HL-60 (cell line): ENCODE data around the gene NLRC4.

Experiments used
- DNase-seq, 2 experiments: peaks; one replicate each; pipeline ENCODE4 v3.0.0-alpha.2; 2010 to 2020; ENCODE audit warnings: low read depth in 1 of 2, low spot score in 1 of 2
- H3K27ac ChIP-seq: fragments of 250-450 bp; sonication (Bioruptor Pico); replicated peaks from 2 replicates; pipeline ENCODE4 v1.5.1; 2020; ENCODE audit warnings: mild to moderate bottlenecking, moderate library complexity
- H3K27me3 ChIP-seq: fragments of 250-450 bp; sonication (Bioruptor Pico); 2 replicates; pipeline ENCODE4 v1.5.1; 2021; ENCODE audit warnings: mild to moderate bottlenecking, moderate library complexity; ENCODE audit not compliant: insufficient read depth, poor library complexity, severe bottlenecking
- H3K4me3 ChIP-seq: replicated peaks from 2 replicates; pipeline ENCODE4 v1.5.1; 2011; ENCODE audit warnings: mild to moderate bottlenecking, control low read depth, low read length; ENCODE audit not compliant: insufficient read depth
- GABPA ChIP-seq: IDR thresholded peaks from 2 replicates; pipeline ENCODE4 v1.6.1; 2012; ENCODE audit warnings: low read depth
- POLR2AphosphoS5 ChIP-seq: IDR thresholded peaks from 2 replicates; pipeline ENCODE4 v1.6.1; 2012; ENCODE audit warnings: low read depth
- SPI1 ChIP-seq: IDR thresholded peaks from 2 replicates; pipeline ENCODE4 v1.6.1; 2012; ENCODE audit warnings: low read depth, mild to moderate bottlenecking, borderline replicate concordance
- TF ChIP-seq, protein P1 (sequence below): IDR thresholded peaks from one replicate; pipeline ENCODE4 v1.5.1; 2011; ENCODE audit warnings: low read length, control low read depth, inconsistent platforms; ENCODE audit not compliant: insufficient read depth
- TF ChIP-seq, protein P2 (sequence below): IDR thresholded peaks from 2 replicates; pipeline ENCODE4 v1.6.1; 2012; ENCODE audit warnings: low read depth; ENCODE audit not compliant: insufficient replicate concordance

The NLRC4 gene

DNA sequence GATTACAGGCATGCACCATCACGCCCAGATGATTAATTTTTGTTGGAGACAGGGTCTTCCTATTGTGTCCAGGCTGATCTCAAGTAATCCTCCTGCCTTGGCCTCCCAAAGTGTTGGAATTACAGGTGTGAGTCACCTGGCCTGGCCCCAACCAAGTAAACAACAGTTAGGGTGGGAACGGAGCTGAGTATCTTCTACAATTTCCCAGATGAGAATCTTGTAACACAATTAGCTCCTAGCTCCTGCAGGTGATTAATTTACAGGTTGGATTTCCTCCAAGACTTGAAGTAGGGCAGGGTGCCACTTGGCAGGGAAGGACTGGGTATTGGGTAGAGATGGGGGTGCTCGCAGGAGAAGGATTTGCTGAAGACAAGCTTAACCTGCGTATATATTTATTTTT, 17.8 kb downstream of the NLRC4 start:
- no peak for DNase-seq
- Histone ChIP-seq H3K27me3 (no peaks in the 10 kb centered on the region), H3K4me3 (no peak overlapping the region), H3K27ac (no peak overlapping the region)
- TF ChIP-seq, protein P1, sequence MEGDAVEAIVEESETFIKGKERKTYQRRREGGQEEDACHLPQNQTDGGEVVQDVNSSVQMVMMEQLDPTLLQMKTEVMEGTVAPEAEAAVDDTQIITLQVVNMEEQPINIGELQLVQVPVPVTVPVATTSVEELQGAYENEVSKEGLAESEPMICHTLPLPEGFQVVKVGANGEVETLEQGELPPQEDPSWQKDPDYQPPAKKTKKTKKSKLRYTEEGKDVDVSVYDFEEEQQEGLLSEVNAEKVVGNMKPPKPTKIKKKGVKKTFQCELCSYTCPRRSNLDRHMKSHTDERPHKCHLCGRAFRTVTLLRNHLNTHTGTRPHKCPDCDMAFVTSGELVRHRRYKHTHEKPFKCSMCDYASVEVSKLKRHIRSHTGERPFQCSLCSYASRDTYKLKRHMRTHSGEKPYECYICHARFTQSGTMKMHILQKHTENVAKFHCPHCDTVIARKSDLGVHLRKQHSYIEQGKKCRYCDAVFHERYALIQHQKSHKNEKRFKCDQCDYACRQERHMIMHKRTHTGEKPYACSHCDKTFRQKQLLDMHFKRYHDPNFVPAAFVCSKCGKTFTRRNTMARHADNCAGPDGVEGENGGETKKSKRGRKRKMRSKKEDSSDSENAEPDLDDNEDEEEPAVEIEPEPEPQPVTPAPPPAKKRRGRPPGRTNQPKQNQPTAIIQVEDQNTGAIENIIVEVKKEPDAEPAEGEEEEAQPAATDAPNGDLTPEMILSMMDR, result no peak
- TF ChIP-seq POLR2AphosphoS5, result no peak
- TF ChIP-seq SPI1, result no peak
- TF ChIP-seq, protein P2, sequence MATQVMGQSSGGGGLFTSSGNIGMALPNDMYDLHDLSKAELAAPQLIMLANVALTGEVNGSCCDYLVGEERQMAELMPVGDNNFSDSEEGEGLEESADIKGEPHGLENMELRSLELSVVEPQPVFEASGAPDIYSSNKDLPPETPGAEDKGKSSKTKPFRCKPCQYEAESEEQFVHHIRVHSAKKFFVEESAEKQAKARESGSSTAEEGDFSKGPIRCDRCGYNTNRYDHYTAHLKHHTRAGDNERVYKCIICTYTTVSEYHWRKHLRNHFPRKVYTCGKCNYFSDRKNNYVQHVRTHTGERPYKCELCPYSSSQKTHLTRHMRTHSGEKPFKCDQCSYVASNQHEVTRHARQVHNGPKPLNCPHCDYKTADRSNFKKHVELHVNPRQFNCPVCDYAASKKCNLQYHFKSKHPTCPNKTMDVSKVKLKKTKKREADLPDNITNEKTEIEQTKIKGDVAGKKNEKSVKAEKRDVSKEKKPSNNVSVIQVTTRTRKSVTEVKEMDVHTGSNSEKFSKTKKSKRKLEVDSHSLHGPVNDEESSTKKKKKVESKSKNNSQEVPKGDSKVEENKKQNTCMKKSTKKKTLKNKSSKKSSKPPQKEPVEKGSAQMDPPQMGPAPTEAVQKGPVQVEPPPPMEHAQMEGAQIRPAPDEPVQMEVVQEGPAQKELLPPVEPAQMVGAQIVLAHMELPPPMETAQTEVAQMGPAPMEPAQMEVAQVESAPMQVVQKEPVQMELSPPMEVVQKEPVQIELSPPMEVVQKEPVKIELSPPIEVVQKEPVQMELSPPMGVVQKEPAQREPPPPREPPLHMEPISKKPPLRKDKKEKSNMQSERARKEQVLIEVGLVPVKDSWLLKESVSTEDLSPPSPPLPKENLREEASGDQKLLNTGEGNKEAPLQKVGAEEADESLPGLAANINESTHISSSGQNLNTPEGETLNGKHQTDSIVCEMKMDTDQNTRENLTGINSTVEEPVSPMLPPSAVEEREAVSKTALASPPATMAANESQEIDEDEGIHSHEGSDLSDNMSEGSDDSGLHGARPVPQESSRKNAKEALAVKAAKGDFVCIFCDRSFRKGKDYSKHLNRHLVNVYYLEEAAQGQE, result no peak
- TF ChIP-seq GABPA, result no peak

DNA sequence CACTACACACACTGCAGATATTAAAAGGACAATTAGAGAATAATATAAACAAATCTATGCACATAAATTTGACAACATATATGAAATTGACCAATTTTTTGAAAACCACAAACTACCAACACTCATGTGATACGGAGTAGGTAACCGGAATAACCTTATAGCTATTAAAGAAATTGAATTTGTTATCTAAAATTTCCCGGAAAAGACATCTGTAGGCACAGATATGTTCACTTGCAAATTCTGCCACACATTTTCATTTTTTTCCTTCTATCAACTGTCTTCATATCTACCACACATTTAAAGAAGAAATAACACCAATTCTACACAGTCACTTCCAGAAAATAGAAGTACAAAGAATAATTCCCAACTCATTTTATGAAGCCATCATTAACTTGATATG, 22.4 kb downstream of the NLRC4 start:
- TF ChIP-seq, protein P1, result no peak
- TF ChIP-seq, protein P2, result no peak
- TF ChIP-seq POLR2AphosphoS5 (no peak), GABPA (no peak), SPI1 (no peak)
- DNase-seq, result no peak
- H3K4me3 ChIP-seq, result no peak overlapping the region
- H3K27ac ChIP-seq, result no peak overlapping the region
- no peaks in the 10 kb centered on the region for H3K27me3 ChIP-seq

DNA sequence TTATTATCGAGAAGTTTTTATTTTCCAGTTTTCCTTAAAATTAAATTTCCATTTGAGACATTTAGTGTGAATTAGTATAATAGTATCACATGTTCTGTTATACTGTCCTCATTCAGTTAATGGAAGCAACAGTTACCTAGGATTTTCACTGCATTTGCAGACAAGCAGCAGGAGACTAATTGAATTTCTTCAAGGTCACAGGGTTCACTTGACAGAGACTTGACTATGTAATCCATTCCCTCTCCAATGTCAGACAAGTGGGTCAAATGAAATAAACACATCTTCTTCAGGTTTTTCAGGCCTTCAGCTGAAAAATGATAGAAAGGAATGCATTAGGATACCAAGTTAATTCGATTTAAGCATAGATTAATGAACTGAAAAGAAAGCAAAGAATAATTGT, 26.7 kb downstream of the NLRC4 start:
- no peak overlapping the region for H3K4me3 ChIP-seq
- DNase-seq, result no peak
- TF ChIP-seq POLR2AphosphoS5, result no peak
- TF ChIP-seq, protein P1, result no peak
- TF ChIP-seq, protein P2, result no peak
- no peaks in the 10 kb centered on the region for H3K27me3 ChIP-seq
- no peak overlapping the region for H3K27ac ChIP-seq
